ENCODE measurements around the gene TSPAN19. TPM values are rescaled to one million over a fixed set of nuclear protein-coding genes. Genes with fewer than 3 reads are reported as not detected.

Gene TSPAN19
- total and polyA plus RNA-seq, 2 of the 13 experiments (the other 11 are each of a cell fraction or from before 2014, with no cell fraction given): not detected

DNA sequence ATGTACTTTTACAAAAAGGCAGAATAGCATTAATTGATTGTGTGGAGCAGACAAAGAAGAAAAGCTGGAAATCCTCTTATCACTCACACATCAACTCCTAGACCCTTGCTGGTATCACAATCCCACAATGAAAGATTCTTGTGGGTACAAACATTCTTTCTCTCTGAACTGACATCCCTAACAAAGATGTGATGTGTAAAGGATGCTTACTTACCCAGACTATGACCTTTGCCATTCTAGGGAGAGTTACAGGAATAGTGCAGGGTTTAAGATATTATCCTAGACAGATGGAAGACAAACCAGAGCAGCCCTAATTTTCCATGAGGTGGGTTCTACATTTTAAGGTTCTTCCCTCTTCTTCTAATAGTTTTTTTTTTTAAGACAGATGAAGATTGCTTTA lies 63.1 kb downstream of the TSPAN19 start:
- H3K79me2 ChIP-seq (ENCODE audit: insufficient read depth, low read length): no peaks in the 10 kb centered on the region
- TF ChIP-seq, protein P1, sequence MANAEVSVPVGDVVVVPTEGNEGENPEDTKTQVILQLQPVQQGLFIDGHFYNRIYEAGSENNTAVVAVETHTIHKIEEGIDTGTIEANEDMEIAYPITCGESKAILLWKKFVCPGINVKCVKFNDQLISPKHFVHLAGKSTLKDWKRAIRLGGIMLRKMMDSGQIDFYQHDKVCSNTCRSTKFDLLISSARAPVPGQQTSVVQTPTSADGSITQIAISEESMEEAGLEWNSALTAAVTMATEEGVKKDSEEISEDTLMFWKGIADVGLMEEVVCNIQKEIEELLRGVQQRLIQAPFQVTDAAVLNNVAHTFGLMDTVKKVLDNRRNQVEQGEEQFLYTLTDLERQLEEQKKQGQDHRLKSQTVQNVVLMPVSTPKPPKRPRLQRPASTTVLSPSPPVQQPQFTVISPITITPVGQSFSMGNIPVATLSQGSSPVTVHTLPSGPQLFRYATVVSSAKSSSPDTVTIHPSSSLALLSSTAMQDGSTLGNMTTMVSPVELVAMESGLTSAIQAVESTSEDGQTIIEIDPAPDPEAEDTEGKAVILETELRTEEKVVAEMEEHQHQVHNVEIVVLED (CRISPR knock-in tag; IDR thresholded peaks at IDR 0.05; ENCODE audit: borderline replicate concordance): no peak
- no peak for TF ChIP-seq MAFF (IDR thresholded peaks at IDR 0.05; ENCODE audit: low read depth, low read length)
- TF ChIP-seq, protein P2, sequence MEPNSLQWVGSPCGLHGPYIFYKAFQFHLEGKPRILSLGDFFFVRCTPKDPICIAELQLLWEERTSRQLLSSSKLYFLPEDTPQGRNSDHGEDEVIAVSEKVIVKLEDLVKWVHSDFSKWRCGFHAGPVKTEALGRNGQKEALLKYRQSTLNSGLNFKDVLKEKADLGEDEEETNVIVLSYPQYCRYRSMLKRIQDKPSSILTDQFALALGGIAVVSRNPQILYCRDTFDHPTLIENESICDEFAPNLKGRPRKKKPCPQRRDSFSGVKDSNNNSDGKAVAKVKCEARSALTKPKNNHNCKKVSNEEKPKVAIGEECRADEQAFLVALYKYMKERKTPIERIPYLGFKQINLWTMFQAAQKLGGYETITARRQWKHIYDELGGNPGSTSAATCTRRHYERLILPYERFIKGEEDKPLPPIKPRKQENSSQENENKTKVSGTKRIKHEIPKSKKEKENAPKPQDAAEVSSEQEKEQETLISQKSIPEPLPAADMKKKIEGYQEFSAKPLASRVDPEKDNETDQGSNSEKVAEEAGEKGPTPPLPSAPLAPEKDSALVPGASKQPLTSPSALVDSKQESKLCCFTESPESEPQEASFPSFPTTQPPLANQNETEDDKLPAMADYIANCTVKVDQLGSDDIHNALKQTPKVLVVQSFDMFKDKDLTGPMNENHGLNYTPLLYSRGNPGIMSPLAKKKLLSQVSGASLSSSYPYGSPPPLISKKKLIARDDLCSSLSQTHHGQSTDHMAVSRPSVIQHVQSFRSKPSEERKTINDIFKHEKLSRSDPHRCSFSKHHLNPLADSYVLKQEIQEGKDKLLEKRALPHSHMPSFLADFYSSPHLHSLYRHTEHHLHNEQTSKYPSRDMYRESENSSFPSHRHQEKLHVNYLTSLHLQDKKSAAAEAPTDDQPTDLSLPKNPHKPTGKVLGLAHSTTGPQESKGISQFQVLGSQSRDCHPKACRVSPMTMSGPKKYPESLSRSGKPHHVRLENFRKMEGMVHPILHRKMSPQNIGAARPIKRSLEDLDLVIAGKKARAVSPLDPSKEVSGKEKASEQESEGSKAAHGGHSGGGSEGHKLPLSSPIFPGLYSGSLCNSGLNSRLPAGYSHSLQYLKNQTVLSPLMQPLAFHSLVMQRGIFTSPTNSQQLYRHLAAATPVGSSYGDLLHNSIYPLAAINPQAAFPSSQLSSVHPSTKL (CRISPR knock-in tag; IDR thresholded peaks at IDR 0.05): no peak
- TF ChIP-seq, protein P3, sequence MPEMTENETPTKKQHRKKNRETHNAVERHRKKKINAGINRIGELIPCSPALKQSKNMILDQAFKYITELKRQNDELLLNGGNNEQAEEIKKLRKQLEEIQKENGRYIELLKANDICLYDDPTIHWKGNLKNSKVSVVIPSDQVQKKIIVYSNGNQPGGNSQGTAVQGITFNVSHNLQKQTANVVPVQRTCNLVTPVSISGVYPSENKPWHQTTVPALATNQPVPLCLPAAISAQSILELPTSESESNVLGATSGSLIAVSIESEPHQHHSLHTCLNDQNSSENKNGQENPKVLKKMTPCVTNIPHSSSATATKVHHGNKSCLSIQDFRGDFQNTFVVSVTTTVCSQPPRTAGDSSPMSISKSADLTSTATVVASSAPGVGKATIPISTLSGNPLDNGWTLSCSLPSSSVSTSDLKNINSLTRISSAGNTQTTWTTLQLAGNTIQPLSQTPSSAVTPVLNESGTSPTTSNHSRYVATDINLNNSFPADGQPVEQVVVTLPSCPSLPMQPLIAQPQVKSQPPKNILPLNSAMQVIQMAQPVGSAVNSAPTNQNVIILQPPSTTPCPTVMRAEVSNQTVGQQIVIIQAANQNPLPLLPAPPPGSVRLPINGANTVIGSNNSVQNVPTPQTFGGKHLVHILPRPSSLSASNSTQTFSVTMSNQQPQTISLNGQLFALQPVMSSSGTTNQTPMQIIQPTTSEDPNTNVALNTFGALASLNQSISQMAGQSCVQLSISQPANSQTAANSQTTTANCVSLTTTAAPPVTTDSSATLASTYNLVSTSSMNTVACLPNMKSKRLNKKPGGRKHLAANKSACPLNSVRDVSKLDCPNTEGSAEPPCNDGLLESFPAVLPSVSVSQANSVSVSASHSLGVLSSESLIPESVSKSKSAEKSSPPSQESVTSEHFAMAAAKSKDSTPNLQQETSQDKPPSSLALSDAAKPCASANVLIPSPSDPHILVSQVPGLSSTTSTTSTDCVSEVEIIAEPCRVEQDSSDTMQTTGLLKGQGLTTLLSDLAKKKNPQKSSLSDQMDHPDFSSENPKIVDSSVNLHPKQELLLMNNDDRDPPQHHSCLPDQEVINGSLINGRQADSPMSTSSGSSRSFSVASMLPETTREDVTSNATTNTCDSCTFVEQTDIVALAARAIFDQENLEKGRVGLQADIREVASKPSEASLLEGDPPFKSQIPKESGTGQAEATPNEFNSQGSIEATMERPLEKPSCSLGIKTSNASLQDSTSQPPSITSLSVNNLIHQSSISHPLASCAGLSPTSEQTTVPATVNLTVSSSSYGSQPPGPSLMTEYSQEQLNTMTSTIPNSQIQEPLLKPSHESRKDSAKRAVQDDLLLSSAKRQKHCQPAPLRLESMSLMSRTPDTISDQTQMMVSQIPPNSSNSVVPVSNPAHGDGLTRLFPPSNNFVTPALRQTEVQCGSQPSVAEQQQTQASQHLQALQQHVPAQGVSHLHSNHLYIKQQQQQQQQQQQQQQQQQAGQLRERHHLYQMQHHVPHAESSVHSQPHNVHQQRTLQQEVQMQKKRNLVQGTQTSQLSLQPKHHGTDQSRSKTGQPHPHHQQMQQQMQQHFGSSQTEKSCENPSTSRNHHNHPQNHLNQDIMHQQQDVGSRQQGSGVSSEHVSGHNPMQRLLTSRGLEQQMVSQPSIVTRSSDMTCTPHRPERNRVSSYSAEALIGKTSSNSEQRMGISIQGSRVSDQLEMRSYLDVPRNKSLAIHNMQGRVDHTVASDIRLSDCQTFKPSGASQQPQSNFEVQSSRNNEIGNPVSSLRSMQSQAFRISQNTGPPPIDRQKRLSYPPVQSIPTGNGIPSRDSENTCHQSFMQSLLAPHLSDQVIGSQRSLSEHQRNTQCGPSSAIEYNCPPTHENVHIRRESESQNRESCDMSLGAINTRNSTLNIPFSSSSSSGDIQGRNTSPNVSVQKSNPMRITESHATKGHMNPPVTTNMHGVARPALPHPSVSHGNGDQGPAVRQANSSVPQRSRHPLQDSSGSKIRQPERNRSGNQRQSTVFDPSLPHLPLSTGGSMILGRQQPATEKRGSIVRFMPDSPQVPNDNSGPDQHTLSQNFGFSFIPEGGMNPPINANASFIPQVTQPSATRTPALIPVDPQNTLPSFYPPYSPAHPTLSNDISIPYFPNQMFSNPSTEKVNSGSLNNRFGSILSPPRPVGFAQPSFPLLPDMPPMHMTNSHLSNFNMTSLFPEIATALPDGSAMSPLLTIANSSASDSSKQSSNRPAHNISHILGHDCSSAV (CRISPR knock-in tag; IDR thresholded peaks at IDR 0.05; ENCODE audit: borderline replicate concordance): no peak
- no peak for TF ChIP-seq CBX1 (IDR thresholded peaks at IDR 0.05; ENCODE audit: low read depth)
- TF ChIP-seq MYNN (CRISPR knock-in tag; IDR thresholded peaks at IDR 0.05; ENCODE audit: low read depth): no peak
- no peak for TF ChIP-seq DPF2 (CRISPR knock-in tag; IDR thresholded peaks at IDR 0.05; ENCODE audit: borderline replicate concordance, low read depth)
- TF ChIP-seq ZNF207 (IDR thresholded peaks at IDR 0.05; ENCODE audit: borderline replicate concordance): no peak
- no peak for TF ChIP-seq TEAD3 (CRISPR knock-in tag; optimal IDR thresholded peaks at IDR 0.05; ENCODE audit: borderline replicate concordance)
- no peak for TF ChIP-seq RFX1 (IDR thresholded peaks at IDR 0.05)
- no peak for TF ChIP-seq ZNF572 (CRISPR knock-in tag; IDR thresholded peaks at IDR 0.05)
- no peak for TF ChIP-seq PITX1 (CRISPR knock-in tag; IDR thresholded peaks at IDR 0.05)
- TF ChIP-seq SP4 (CRISPR knock-in tag; IDR thresholded peaks at IDR 0.05): no peak

More for the DNA sequence above, 63.1 kb downstream of the TSPAN19 start:
- Histone ChIP-seq H3K4me3 (replicated peaks in 1 of 3; ENCODE audit: insufficient read depth in 1 of 3, low read depth in 2 of 3, low read length in 3 of 3) (no peak overlapping the region), H3K9ac (ENCODE audit: insufficient read depth, low read depth, low read length) (no peak overlapping the region), H3K36me3 (replicated peaks in 1 of 2; ENCODE audit: control insufficient read depth in 1 of 2, insufficient read depth in 2 of 2, low read length in 2 of 2) (no peaks in the 10 kb centered on the region), H3K27ac (ENCODE audit: extremely low read length, insufficient read depth, low read length) (no peak overlapping the region), H2AFZ (ENCODE audit: low read length) (no peak overlapping the region), H4K20me1 (ENCODE audit: insufficient read depth, low read length) (no peaks in the 10 kb centered on the region), H3K9me3 (ENCODE audit: low read length) (no peaks in the 10 kb centered on the region), H3K27me3 (ENCODE audit: control insufficient read depth in 1 of 2, insufficient read depth in 2 of 2, low read length in 2 of 2) (no peaks in the 10 kb centered on the region), H3K4me2 (ENCODE audit: low read depth, low read length) (no peak overlapping the region), H3K4me1 (ENCODE audit: insufficient read depth, low read length) (no peaks in the 10 kb centered on the region)
- ChIA-PET POLR2A (no interaction called here), CTCF (ENCODE audit: low intra/inter-chr PET ratio, low total read pairs) (no interaction called here)
- DNase-seq (ENCODE audit: low spot score) (no peak), FAIRE-seq (no peak), ATAC-seq (no peak)
- in situ Hi-C loops (cut with HindIII; ENCODE audit: extremely low pct_ligation_motif_present, low pct_unique_long_range_greater_than_20kb) (no loop called here), intact Hi-C loops (cut with micrococcal nuclease; ENCODE audit: unreplicated experiment) (no loop called here)
- no TSS peak for BruUV-seq (replicated peaks)
